SH-SY5Y (cell line): ENCODE data around the gene FHDC1.

Experiments used
- GATA2 ChIP-seq: IDR thresholded peaks from 2 replicates; pipeline ENCODE4 v1.6.1; 2011; ENCODE audit warnings: mild to moderate bottlenecking, low read depth, low read length
- GATA3 ChIP-seq: IDR thresholded peaks from 2 replicates; pipeline ENCODE4 v1.6.1; 2011; ENCODE audit warnings: low read depth, mild to moderate bottlenecking, low read length, moderate library complexity

FHDC1 gene

GRCh38 chr4:152994038-152994437, 57.9 kb downstream of the FHDC1 start:
- no peak for TF ChIP-seq GATA3
- TF ChIP-seq GATA2: no peak

DNA sequence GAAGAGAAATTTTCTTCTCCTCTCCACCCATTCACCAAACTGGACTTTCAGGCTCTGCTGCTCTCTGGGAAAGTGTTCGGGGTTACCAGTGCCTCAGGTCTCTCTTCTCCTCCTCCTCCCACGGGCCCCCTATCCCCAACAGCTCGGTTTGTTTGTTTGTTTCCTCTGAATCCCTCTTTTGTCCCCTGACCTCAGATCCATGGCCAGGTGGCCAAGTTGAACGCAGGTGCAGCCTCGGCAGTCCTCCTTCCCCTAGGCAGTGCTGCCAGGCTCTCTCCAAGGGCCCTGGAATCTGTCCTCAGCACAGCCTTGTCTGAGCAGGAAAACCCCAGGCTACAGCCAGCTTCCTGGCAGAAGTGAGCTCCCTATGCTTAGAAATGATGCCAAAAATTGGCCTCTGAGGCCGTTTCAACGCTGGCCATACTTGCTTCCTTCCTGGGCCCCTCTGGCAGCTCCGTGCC, 60.0 kb downstream of the FHDC1 start:
- TF ChIP-seq GATA2 (no peak), GATA3 (no peak)

- TF ChIP-seq GATA2 (no peak), GATA3 (no peak)
Measured at GRCh38 chr4:152996672-152997071, 60.5 kb downstream of the FHDC1 start.

DNA sequence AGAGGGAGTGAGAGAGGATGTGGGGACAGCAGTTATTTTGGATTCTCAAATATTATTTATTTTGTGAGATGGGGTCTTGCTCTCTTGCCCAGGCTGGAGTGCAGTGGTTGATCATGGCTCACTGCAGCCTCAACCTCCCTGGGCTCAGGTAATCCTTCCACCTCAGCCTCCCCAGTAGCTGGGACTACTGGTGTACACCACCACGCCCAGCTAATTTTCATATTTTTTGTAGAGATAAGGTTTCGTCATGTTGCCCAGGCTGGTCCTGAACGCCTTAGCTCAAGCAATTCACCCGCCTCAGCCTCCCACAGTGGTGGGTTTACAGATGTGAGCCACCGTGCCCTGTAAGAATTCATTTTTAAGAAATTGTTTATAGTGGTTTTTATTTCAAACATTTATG, 61.2 kb downstream of the FHDC1 start:
- TF ChIP-seq GATA2: no peak
- TF ChIP-seq GATA3: no peak

DNA sequence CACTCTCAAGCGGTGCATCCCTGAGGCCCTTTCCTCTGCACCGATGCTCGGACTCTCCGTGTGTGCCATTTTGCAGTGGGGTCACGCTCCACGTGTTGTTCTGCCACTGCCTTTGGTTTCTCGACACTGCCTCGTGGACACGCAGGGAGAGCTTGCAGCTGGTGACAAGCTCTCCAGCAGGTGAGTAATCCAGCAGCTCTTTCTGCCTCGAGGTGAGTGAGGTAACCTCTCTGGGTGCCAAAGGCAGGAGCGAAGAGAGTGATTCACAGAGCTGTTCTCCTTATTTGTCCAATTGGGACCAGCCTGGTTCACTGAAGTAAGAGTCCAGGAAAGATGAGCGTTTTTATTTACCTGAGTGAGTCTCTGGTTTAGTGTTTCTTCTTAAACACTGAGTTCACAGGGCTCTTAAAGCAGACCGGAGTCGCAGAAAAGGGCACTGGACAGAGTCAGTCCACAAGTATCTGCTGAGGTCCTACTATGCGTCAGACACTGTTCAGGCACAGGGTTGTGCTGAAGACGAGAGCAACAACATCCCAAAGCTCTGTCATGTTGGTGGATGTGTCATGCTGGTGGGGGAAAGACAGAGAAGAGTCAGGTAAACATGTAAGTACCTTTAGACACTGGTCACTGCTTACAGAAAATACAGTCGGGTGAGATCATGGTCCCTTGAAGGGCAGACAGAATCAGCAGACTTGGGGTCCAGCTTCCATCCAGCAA, 61.8 kb downstream of the FHDC1 start:
- TF ChIP-seq GATA2: no peak
- no peak for TF ChIP-seq GATA3

DNA sequence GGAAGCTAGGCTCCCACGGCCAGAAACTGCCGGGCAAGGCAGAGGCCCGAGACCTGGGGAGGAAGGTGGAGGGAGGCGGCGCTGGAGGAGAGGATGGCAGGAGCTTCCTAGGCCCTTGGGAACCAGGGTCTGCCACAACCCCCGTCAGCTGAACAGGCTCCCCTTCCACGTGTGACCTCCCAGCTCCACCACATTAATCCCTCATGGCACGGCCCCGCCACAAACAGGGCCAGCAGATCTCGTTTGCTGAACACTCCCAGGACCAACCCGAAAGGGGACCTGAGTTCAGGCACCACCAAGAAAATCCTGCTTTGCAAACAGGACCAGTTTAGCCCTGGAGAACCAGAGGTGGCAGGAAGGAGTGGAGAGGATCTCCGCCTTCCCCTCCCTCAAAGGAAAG, 62.7 kb downstream of the FHDC1 start:
- TF ChIP-seq GATA3: no peak
- no peak for TF ChIP-seq GATA2

- no peak for TF ChIP-seq GATA2
- TF ChIP-seq GATA3: no peak
Measured at GRCh38 chr4:152999346-153000075, 63.4 kb downstream of the FHDC1 start.

- TF ChIP-seq GATA3 (no peak), GATA2 (no peak)
Measured at GRCh38 chr4:153000076-153000420, 63.9 kb downstream of the FHDC1 start.

- TF ChIP-seq GATA2 (no peak), GATA3 (no peak)
Measured at GRCh38 chr4:153001626-153002025, 65.5 kb downstream of the FHDC1 start.

DNA sequence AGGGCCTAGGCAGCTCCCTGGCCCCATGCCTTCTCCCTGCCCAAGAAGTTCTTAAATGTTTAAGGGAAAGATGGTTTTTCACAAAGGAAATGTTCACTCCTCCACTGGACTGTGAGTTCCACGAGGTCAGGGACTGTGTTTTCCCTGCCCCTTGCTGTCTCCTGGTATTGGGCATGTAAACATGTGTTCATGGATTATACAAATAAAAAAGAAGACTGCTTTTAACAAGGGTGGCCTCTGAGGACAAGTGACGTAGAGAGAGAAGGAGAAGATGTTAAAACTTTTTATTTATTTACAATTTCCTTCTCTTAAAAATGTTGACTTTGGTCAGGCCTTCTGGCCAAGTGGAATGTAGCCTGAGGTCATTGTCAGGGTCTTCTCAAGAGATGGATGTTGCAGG, 66.0 kb downstream of the FHDC1 start:
- TF ChIP-seq GATA2 (no peak), GATA3 (no peak)

DNA sequence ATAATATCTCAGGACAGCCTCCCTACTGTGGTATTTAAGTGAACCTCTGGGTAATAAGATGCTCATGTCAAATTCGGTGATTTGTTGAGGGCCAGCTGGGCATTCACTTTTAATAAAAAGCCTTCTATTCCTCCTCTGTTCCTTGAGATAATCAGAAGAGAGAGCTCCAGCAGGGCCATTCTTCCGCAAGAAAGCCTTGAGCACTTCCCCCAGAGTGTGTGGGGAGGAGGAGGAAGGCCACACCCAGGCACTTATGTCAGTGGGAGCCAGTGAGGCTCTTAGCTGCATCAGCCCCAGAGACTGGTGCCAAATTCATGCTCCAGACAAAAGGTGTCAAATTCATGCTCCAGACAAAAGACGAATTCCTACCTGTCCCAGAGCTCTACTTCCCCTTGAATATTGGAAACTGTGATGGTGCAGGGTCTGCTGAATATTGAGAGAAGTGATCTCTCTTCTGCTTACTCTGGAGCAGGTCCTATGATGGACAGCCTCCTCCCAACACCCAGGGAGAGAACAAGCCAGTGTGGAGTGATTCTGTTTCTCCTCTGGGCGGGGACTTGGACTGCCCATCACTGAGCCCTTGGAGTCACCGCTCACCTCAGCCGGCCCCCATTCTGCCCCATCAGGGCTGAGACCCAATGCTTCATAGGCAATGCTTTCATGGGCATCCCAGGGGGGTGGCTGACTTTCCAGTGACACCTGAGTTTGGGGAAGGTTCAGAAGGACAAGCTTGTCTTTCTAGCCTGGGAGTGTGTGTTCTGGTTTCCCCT, 68.1 kb downstream of the FHDC1 start:
- no peak for TF ChIP-seq GATA2
- TF ChIP-seq GATA3: no peak

GRCh38 chr4:153005899-153006381, 69.8 kb downstream of the FHDC1 start:
- no peak for TF ChIP-seq GATA2
- TF ChIP-seq GATA3: no peak

DNA sequence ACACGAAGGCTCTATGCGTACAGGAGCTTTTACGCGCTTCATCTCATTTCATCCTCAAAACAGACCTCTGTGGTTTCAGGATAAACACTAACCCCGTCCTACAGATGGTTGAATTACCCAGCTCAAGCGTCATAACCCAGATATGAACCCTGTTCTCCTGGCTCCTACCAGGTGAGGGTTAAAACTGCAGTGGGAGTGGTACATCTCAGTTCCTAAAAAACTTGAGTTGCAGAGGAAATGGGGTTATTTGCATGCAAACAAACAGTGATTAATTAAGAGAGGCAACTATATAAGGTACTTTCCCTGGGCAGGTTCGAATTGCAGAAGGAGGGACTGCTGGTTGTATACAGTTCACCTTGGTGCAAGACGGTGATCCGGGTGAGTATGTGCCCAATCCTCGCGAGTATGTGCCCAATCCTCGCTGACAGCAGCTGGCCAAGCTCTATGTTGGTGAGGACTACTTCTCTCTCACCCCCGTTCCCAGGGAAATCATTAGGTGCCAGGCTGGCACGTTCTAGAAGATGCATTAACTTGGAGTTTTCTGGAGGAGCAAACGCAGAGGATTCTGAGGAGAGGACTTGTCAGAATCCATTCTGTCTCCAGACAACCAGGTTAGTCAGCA, 72.6 kb downstream of the FHDC1 start:
- TF ChIP-seq GATA3 (no peak), GATA2 (no peak)

- TF ChIP-seq GATA3 (no peak), GATA2 (no peak)
Measured at GRCh38 chr4:153010146-153010545, 74.0 kb downstream of the FHDC1 start.
